HG03097 (cell line): ENCODE measurements around the gene FBLN1.
"Not testable (repeated sequence)": the region's sequence is repeated elsewhere in the genome, so short reads cannot be mapped to it uniquely, and the experiment has no call there.

Experiments
- ATAC-seq: cut with Tn5 transposase; IDR thresholded peaks from one replicate; pipeline ENCODE4 v1.9.1; 2021; ENCODE audit not compliant: unreplicated experiment, low FRiP score

The FBLN1 gene

GRCh38 chr22:45502215-45503049, at the start of gene FBLN1:
TSS of gene FBLN1 (plus strand) at chr22:45502883. CDS start at chr22:45502986, 103 bp downstream.
- no peak for ATAC-seq

- no peak for ATAC-seq
Observed at GRCh38 chr22:45453764-45454163, 48.9 kb upstream of the FBLN1 start.

- no peak for ATAC-seq
Observed at GRCh38 chr22:45454275-45454674, 48.4 kb upstream of the FBLN1 start.

GRCh38 chr22:45455212-45455611, 47.5 kb upstream of the FBLN1 start:
- no peak for ATAC-seq

- no peak for ATAC-seq
Observed at GRCh38 chr22:45455621-45456020, 47.1 kb upstream of the FBLN1 start.

- ATAC-seq = no peak
Observed at GRCh38 chr22:45456811-45457210, 45.9 kb upstream of the FBLN1 start.

- ATAC-seq = no peak
Observed at GRCh38 chr22:45458532-45458931, 44.2 kb upstream of the FBLN1 start.

GRCh38 chr22:45459235-45459634, 43.4 kb upstream of the FBLN1 start:
- ATAC-seq = no peak

GRCh38 chr22:45460288-45461109, 42.2 kb upstream of the FBLN1 start:
- no peak for ATAC-seq

GRCh38 chr22:45462034-45462655, 40.5 kb upstream of the FBLN1 start:
- ATAC-seq = no peak

GRCh38 chr22:45463691-45464090, 39.0 kb upstream of the FBLN1 start:
- ATAC-seq = not testable (repeated sequence)

- ATAC-seq = no peak
Observed at GRCh38 chr22:45465633-45466032, 37.0 kb upstream of the FBLN1 start.

GRCh38 chr22:45468872-45469271, 33.8 kb upstream of the FBLN1 start:
- no peak for ATAC-seq

- ATAC-seq = no peak
Observed at GRCh38 chr22:45469281-45470073, 33.2 kb upstream of the FBLN1 start.

- ATAC-seq = no peak
Observed at GRCh38 chr22:45470871-45471270, 31.8 kb upstream of the FBLN1 start.

GRCh38 chr22:45472426-45472825, 30.3 kb upstream of the FBLN1 start:
- ATAC-seq = no peak

- ATAC-seq = no peak
Observed at GRCh38 chr22:45473626-45474237, 29.0 kb upstream of the FBLN1 start.

GRCh38 chr22:45475063-45475747, 27.5 kb upstream of the FBLN1 start:
- no peak for ATAC-seq

- no peak for ATAC-seq
Observed at GRCh38 chr22:45475851-45476514, 26.7 kb upstream of the FBLN1 start.
